Measurements from ENCODE around the gene PPFIBP1.
"Not testable (repeated sequence)": the region's sequence is repeated elsewhere in the genome, so short reads cannot be mapped to it uniquely, and the experiment has no call there.

PPFIBP1 gene

DNA sequence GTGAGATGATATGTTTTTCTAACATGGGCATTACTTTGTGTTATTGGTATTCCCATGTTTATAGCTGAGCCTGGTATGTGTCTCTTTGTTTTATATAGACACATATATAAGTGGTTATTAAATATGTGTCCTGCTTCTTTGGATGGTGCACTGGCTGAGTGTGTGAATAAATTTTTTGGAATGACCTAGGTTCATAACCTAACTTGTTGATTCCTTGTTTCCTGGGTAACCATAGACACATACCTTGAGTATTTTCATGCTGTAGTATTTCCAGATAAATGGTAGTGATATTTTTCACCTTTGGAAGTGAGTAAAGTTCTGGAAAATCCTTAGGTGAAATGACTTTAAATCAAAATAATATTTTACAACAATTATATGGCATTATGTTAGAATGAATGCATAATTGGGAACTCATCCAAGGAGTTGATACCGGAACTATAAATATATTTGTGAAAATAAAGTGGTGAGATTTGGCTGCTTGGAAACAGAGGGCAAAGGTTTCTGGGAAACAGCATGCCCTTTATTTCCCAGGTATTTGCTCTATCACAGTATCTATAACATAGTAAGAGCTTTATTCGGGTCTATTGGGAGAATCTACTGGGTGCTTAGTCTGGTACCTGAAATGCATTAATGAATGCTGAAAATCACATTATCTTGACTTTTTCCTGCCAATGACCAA is 107.9 kb downstream of the PPFIBP1 start:
- DNase-seq, result no peak

DNA sequence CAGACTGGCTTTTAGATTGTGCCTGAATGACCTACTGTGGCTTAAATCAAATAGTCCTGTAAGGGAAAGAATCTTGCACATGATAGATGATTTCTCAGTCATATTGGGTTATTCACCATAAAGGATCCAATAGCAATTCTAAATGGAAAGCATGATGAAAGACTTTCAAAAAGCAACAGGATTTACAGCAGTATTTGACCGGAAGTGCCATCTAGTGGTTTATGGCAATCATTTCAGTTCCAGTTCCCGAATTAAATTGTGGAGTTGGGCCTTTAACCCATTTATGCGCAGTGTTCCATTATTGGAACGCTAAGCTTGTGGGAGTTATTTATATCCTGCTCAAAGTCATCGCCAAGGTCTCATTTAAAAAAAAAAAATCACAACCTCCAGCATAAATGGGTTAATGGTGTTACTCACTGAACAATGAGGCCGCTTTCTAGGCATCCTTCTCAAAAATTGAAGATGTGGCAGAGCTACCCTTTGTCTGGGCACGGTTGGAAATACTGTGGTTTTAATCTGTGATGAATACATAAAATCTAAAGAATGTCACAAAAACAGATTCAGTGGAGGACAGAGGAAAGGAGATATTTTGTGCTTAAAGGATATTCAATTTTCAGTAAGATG is 111.5 kb downstream of the PPFIBP1 start:
- DNase-seq, result peak; percentile 0

DNA sequence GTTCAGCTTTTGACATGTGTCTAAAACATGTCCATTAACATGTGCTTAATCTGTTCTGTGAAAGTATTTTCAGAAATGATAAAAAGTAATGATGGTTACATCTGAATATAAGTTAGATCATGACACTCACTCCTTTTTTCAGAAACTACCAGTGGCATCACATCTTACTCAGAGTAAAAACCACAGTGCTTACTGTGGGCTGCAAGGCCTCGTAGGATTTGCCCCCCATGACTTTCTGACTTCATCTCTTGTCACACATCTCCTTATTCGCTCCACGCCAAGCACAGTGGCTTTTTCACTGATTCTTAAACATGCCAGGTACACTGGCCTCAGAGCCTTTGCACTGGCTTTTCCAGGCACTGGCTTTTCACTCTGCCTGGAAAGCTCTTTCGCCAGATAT is 112.6 kb downstream of the PPFIBP1 start:
- not testable (repeated sequence) for DNase-seq

DNA sequence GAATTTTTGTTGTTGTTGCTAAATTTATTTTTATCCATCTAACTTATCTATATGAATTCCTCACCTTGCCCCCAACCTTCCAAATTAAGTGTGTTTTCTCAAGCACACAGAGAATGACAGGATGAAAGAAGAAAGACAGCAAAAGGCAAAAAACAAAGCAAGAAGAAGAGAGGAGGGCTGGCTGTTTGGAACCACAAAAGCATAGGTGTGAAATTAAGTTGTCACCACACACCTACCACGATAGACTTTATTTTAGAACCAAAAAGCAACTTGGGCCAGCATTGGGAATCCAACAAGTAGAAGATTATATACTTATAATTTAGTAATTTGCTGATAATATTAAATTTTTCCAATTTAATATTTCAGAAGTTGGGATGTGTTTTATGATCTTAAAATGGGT is 113.5 kb downstream of the PPFIBP1 start:
- DNase-seq, result no peak

DNA sequence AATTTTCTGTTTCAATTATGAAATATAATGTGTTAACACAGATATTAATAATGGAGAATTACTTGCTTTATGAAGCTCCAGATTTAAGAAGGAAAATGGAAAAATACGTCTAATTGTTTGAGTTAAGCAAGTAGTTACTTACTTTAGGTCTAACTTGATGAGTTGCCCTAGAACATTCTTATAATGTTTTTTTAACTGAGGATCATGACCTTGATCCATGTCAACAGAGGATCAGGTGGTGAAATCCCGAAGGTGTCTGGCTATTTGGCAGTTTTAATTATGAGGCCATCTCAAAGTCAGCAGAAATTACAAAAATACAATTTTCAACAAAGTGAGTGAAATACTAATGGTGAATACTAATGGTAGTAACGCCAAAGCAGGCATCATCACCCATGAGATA is 115.3 kb downstream of the PPFIBP1 start:
- DNase-seq, result no peak

DNA sequence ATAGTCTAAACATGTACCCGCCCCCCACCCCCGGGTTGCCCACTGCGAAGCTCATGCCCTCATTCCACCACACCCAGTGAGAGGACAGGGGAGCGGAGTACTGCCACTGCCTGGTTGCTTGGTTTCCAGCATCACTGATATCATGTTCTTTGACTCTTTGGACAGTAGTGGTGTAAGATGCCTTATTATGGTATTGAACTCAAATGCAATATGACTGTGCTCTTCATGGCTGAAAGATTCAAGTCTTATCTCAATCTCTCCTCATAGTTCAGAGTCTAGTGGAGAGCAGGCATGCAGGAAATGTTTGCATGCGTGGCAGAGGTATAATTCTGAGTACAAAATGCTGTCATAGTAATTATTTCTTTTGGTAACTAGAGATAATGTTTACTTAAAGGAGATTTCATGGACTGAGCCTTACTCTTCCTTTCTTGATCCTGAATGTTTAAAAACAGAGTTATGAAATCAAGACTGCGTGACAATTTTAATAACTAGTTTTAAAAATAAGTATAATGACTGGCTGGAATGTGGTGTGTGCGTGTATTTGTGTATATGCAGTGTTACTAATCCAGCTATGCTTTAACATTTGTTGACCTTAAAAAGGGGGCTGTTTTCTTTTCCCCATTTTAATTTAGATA is 116.7 kb downstream of the PPFIBP1 start:
- not testable (repeated sequence) for DNase-seq

GRCh38 chr12:27642361-27642760 is 118.4 kb downstream of the PPFIBP1 start:
- not testable (repeated sequence) for DNase-seq

DNA sequence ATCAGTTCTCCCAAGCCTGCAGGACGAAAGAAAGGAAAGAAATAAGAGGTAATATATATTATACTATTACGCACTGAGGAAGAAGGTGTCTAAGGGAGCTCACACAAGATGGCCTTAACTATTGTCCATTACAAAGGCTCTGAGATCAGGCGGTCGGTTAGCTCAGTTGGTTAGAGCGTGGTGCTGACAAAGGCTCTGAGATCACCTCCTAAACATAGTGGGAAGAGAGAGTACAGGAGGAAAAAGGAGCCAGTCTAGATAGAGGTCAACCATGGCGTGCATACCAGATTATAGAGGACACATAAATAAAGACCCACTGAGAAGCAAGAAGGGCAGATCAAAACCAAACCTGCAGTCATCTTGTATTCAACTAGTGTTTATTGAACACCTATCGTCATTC is 118.9 kb downstream of the PPFIBP1 start:
- DNase-seq, result not testable (repeated sequence)

GRCh38 chr12:27644158-27644845 is 120.3 kb downstream of the PPFIBP1 start:
- DNase-seq, result no peak

DNA sequence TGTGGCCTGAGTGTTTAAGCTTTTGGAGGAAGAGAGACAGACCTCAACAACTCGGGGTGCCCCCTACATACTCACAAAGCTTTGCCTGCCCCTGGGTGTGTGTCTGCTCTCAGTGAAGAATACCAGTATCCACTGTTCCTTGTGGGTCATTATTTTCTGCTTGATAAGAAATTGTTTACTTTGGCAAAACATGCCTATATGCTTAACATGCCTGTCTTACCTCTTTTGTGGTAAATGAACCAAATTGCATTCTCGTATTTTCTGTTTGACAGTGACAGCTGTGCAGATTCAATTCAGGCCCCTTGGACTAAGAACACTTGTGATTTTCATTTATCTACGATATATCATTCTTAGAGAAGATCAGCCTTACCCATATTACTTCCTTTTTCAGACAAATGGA is 121.7 kb downstream of the PPFIBP1 start:
- DNase-seq, result no peak

DNA sequence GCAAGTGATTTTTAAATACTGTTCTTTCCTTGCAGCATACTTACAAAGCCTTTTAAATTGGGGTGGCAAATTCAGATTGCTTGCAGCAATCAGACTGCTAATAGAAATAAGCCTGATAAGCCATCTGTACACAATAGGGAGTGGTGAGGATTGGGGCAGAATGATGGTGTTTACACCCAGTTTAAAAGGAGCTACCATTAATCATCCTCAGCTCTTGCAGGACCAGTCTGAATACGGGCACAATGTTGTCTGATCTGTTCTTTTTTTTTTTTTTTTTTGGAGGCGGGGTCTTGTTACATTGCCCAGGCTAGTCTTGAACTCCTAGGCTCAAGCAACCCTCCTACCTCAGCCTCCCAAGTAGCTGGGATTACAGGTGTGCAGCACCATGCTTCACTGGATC is 122.1 kb downstream of the PPFIBP1 start:
- no peak for DNase-seq

DNA sequence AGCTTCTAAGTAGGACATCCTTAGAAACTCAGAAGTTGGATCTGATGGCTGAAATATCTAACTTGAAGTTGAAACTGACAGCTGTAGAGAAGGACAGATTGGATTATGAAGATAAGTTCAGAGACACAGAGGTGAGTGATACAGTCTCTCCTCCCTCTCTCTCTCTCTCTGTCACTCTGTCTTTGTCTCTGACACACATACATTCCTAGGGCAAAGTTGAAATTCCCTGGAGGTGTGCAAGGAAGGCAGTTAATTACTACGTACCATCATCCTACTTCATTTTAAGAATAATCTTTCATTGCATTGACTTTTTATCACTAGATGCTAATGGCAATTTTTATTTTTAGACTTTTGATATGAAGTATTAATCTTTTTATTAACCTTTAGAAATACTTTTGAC is 126.0 kb downstream of the PPFIBP1 start:
- no peak for DNase-seq

GRCh38 chr12:27651201-27651600 is 127.2 kb downstream of the PPFIBP1 start:
- no peak for DNase-seq

- peak; percentile 52 for DNase-seq
Observed at GRCh38 chr12:27652174-27652763, 128.3 kb downstream of the PPFIBP1 start.

DNA sequence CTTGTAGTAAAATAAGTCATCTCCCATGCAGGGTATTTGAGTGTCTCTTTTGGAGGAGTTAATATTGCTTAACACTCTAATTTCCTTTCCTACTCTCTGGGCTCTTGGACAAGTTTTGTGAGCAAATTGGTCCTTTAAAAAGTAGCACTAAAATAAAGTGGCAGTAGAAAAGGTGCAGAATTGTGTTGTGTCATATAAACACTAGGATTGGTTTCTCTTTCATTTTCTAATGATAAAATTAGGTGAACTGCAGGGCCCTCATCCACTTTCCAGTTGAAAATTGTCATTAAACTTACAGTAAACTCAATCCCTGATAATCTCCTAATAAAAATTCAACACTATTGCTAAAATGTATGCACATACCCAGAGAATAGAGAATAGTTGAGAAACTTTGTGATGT is 129.7 kb downstream of the PPFIBP1 start:
- no peak for DNase-seq

DNA sequence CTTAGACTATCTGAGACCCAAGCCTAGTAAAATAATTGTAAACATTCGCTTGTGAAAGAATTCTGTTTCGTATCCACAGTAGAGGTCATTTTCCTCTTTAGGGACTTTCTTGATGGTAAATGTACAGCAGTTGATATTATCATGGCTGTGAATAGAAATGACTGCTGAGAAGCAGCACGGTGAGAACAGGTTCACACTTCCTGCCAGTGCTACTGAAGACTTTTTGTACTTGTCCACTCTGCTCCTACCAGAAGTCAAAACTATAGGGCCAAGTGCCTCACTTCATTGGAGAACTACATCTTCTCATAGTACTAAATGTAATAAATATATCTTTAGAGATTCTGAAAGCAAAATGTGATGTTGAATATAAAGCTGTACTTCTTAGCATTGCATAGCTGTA is 131.5 kb downstream of the PPFIBP1 start:
- DNase-seq, result not testable (repeated sequence)

DNA sequence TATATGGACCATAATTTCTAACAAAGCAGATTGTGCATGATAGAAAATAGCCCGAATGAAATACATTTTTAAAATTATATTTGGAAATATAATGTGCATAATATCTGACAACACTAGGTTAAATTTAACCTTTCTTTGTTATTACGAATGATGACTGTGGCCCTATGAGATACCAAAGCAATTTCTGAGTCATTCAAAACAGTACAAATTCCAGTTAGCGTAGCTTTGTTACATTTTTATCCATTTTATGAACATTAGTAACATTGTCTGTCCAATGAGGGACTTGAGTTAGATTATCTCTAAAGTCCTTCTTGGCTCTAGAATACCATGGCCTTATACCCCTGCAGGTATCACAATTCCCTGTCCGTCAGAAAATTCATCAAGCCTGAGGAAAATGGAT is 133.3 kb downstream of the PPFIBP1 start:
- DNase-seq, result no peak

GRCh38 chr12:27665704-27666103 is 141.7 kb downstream of the PPFIBP1 start:
- no peak for DNase-seq

GRCh38 chr12:27666510-27666909 is 142.5 kb downstream of the PPFIBP1 start:
- no peak for DNase-seq

DNA sequence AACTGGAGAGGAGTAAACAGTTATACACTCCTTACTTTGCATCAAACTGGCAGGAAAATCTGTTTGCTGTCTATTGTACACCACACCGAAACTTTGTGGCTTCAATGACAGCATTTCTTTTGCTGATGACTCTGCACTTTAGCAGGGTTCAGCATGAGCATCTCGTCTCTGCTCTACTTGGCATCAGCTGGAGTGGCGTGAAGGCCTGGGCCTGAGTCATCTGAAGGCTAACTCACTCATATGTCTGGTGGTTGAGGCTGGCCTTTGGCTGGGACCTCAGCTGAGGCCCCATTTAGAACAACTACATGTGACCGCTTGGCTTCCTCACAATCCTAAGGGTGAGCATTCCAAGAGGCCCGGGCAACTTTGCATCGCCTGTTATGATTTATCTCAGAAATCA is 143.5 kb downstream of the PPFIBP1 start:
- no peak for DNase-seq

DNA sequence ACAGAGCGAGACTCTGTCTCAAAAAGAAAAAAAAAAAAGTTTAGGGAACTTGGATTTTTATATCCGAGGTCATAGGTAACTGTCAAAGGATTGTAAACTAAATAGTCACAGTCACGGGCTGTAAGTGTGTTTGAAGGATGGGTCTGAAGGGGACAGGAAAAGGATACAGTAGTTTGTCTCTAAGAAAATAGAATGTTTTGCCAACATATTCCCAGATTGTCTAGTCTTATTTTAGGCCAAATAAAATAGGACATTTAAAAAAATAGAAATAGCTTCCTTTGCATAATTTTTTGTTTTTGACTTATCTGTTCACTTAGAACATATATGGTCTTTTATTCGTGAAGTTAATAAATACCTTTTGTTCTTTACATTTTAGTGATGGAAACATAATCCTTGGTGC is 148.0 kb downstream of the PPFIBP1 start:
- no peak for DNase-seq

DNA sequence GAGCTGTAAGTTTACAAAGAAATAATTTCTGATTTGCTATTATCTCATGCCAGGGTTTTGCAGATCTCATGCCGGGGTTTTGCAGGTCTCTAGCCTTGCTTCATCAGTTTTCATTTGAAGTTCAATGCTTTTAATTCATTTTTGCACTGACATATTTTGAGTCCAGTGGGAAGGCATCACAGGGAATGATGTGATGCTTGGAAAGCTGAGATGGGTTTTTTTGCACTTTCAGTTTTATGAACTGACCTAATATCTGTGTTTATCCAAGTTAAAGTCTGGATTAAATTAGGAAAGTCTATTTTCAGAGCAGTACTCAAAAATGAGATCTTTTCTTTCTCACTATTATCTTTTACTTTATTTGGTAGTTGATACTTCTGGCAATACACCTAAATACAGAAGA is 148.6 kb downstream of the PPFIBP1 start:
- no peak for DNase-seq

- DNase-seq, result no peak
Observed at GRCh38 chr12:27673101-27673718, 149.2 kb downstream of the PPFIBP1 start.

Measured in NCI-H510A treated with DMSO at 0.1 percent for 48 hours (cell line).